OCI-LY3 (cell line): ENCODE results near the gene TIPIN.
"Not testable (repeated sequence)": the region's sequence is repeated elsewhere in the genome, so short reads cannot be mapped to it uniquely, and the experiment has no call there.

Experiments
- H2AFZ ChIP-seq: fragments of 200-600, 300-600 bp; shearing (Covaris generic); 2 replicates; pipeline ENCODE4 v1.6.0; 2014; ENCODE audit warnings: antibody characterized with exemption, low read depth, low read length
- H3K27ac ChIP-seq: fragments of 200-600, 300-600 bp; sonication (generic); 2 replicates; pipeline ENCODE4 v1.5.1; 2014; ENCODE audit warnings: mild to moderate bottlenecking, low read length, moderate library complexity, mixed read lengths
- H3K27me3 ChIP-seq: fragments of 200-600, 300-600 bp; sonication (generic); 2 replicates; pipeline ENCODE4 v1.6.1; 2014; ENCODE audit warnings: low read depth, low read length, mixed read lengths
- H3K36me3 ChIP-seq: fragments of 200-600, 300-600 bp; sonication (generic); replicated peaks from 2 replicates; pipeline ENCODE3; 2014; ENCODE audit warnings: low read depth, low read length, mixed read lengths
- H3K4me1 ChIP-seq: fragments of 300-600, 200-600 bp; sonication (generic); 2 replicates; pipeline ENCODE4 v1.6.1; 2014; ENCODE audit warnings: low read length, mixed read lengths
- H3K4me2 ChIP-seq: fragments of 200-600, 300-600 bp; sonication (generic); 2 replicates; pipeline ENCODE4 v1.6.1; 2014; ENCODE audit warnings: low read length, mixed read lengths
- H3K4me3 ChIP-seq: fragments of 300-600, 200-600 bp; sonication (generic); 2 replicates; pipeline ENCODE4 v1.5.1; 2014; ENCODE audit warnings: antibody characterized with exemption, mild to moderate bottlenecking, low read length, moderate library complexity
- H3K79me2 ChIP-seq: fragments of 300-600, 200-600 bp; shearing (Covaris generic); 2 replicates; pipeline ENCODE4 v1.6.1; 2014; ENCODE audit warnings: mild to moderate bottlenecking, low read length, mixed read lengths
- H3K9ac ChIP-seq: fragments of 300-600, 200-600 bp; shearing (Covaris generic); 2 replicates; pipeline ENCODE4 v1.6.0; 2014; ENCODE audit warnings: mild to moderate bottlenecking, low read length, moderate library complexity
- H3K9me3 ChIP-seq: fragments of 200-600, 300-600 bp; shearing (Covaris generic); 2 replicates; pipeline ENCODE4 v1.6.1; 2014; ENCODE audit warnings: low read length, mixed read lengths; ENCODE audit not compliant: insufficient read depth
- H4K20me1 ChIP-seq: fragments of 200-600, 300-600 bp; sonication (generic); 2 replicates; pipeline ENCODE4 v1.6.1; 2016; ENCODE audit warnings: low read length, mixed read lengths; ENCODE audit not compliant: insufficient read depth
- EZH2phosphoT487 ChIP-seq: fragments of 200-600 bp; shearing (Covaris generic); IDR thresholded peaks from 2 replicates; pipeline ENCODE4 v1.6.1; 2018; ENCODE audit warnings: antibody characterized with exemption, mixed run types, low read depth
- TF ChIP-seq, protein P1 (sequence below): fragments of 200-600, 300-600 bp; sonication (generic); IDR thresholded peaks from 2 replicates; pipeline ENCODE4 v1.5.1; 2014; ENCODE audit warnings: antibody characterized with exemption, low read length, low read depth

The TIPIN gene

DNA sequence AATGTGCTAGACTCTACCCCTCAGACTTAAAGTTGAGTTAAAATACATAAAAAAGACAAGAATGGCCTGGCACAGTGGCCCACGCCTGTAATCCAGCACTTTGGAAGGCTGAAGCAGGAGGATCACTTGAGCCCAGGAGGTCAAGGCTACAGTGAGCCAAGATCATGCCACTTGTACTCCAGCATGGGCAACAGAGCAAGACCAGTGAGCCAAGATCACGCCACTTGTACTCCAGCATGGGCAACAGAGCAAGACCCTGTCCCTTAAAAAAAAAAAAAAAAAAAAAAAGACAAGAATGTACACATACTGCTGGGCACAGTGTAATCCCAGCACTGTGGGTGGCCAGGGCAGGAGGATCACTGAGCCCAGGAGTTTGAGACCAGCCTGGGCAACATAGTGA, 45.7 kb downstream of the TIPIN start:
- Histone ChIP-seq H3K27me3 (no peaks in the 10 kb centered on the region), H3K79me2 (no peaks in the 10 kb centered on the region), H2AFZ (no peak overlapping the region), H3K4me1 (no peaks in the 10 kb centered on the region), H4K20me1 (no peaks in the 10 kb centered on the region), H3K4me3 (no peak overlapping the region), H3K9ac (no peak overlapping the region), H3K4me2 (no peak overlapping the region), H3K9me3 (no peaks in the 10 kb centered on the region), H3K27ac (no peak overlapping the region), H3K36me3 (peaks cover 25% of the 10 kb centered on the region)
- TF ChIP-seq, protein P1, sequence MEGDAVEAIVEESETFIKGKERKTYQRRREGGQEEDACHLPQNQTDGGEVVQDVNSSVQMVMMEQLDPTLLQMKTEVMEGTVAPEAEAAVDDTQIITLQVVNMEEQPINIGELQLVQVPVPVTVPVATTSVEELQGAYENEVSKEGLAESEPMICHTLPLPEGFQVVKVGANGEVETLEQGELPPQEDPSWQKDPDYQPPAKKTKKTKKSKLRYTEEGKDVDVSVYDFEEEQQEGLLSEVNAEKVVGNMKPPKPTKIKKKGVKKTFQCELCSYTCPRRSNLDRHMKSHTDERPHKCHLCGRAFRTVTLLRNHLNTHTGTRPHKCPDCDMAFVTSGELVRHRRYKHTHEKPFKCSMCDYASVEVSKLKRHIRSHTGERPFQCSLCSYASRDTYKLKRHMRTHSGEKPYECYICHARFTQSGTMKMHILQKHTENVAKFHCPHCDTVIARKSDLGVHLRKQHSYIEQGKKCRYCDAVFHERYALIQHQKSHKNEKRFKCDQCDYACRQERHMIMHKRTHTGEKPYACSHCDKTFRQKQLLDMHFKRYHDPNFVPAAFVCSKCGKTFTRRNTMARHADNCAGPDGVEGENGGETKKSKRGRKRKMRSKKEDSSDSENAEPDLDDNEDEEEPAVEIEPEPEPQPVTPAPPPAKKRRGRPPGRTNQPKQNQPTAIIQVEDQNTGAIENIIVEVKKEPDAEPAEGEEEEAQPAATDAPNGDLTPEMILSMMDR = no peak
- TF ChIP-seq EZH2phosphoT487 = no peak

DNA sequence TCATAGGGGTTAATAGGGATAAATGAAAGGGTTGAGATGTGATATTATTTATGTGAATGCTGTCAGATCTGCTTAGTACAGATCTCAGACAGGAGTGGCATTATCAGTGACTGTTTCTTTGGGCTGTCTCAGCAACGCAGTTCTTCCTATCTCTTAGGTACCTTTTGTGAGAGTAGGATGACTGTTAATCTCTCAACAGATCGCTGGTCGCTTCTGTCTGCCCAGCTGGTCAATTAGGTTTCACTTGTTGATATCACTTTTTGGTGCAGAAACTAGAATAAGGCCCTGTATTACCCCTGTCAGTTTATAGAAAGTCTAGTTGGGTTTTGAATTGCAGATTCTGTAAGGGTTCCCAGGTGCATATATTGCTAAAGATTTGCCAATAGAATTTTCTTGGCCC, 46.7 kb downstream of the TIPIN start:
- Histone ChIP-seq H3K27me3 (no peaks in the 10 kb centered on the region), H2AFZ (no peak overlapping the region), H3K27ac (no peak overlapping the region), H3K4me2 (no peak overlapping the region), H3K79me2 (no peaks in the 10 kb centered on the region), H3K4me3 (no peak overlapping the region), H3K4me1 (no peaks in the 10 kb centered on the region), H3K36me3 (peaks cover 25% of the 10 kb centered on the region), H3K9ac (no peak overlapping the region), H3K9me3 (no peaks in the 10 kb centered on the region), H4K20me1 (no peaks in the 10 kb centered on the region)
- TF ChIP-seq, protein P1 = no peak
- TF ChIP-seq EZH2phosphoT487 = no peak

DNA sequence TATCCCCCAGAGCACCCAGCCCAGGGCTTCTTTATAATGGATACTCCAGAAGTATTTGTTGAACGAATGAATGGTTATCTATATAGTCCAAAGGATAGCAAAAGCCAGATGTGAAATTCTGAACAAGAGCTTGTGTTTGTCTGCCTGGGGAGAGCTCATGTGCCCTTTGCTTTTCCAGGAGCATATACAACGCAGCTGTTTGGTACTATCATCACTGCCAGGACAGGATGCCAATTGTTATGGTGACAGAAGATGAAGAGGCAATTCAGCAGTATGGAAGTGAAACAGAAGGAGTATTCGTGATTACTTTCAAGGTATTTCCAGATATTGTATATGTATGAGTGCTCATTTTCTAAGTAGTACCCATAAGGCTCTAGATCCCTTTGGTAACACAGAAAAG, 48.0 kb downstream of the TIPIN start:
- Histone ChIP-seq H3K4me3 (no peak overlapping the region), H3K27ac (no peak overlapping the region), H2AFZ (no peak overlapping the region), H4K20me1 (no peaks in the 10 kb centered on the region), H3K9ac (no peak overlapping the region), H3K27me3 (no peaks in the 10 kb centered on the region), H3K4me1 (no peaks in the 10 kb centered on the region), H3K9me3 (no peaks in the 10 kb centered on the region), H3K79me2 (no peaks in the 10 kb centered on the region), H3K36me3 (peaks cover 24% of the 10 kb centered on the region), H3K4me2 (no peak overlapping the region)
- TF ChIP-seq, protein P1 = no peak
- TF ChIP-seq EZH2phosphoT487 = no peak

DNA sequence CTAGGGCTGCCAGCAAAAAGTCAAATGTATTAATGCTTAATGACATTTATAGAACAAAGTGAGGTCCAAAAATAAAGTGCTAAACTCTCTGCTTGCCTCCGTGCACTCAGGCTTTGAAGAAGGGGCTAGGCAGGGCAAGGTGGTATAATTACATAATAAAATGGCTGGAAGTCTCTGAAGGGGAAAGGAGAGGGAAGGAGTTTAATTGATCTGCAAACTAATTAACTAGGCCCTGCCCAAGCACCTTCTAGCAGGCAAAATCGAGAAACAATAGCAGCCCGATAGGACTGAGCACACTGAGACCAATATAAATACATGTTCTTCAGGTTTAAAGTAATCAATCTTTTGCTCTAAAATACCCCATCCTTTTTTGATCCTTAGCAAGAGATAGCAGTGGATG, 50.1 kb downstream of the TIPIN start:
- no peaks in the 10 kb centered on the region for H3K27me3 ChIP-seq

DNA sequence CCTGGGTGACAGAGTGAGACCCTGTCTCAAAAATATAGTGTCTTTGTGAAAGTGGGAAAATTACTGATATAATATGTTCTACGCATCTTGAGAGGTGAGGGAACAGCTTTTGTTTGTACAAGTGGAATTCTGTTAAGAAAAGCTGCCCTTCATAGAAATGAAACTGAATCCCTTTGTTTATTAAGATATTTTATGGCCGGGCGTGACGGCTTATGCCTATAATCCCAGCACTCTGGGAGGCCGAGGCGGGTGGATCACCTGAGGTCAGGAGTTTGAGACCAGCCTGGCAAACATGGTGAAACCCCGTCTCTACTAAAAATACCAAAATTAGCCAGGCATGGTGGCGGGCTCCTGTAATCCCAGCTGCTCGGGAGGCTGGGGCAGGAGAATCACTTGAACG, 52.1 kb downstream of the TIPIN start:
- H3K27me3 ChIP-seq, H2AFZ ChIP-seq, H3K4me1 ChIP-seq, H3K9ac ChIP-seq, H3K27ac ChIP-seq, H4K20me1 ChIP-seq, H3K4me2 ChIP-seq, H3K79me2 ChIP-seq, H3K4me3 ChIP-seq, H3K9me3 ChIP-seq: not testable (repeated sequence)
- peaks cover 22% of the 10 kb centered on the region for H3K36me3 ChIP-seq

More for the DNA sequence above, 50.1 kb downstream of the TIPIN start:
- TF ChIP-seq, protein P1 = no peak
- no peak for TF ChIP-seq EZH2phosphoT487
- H3K9me3 ChIP-seq = no peaks in the 10 kb centered on the region
- no peak overlapping the region for H2AFZ ChIP-seq
- no peaks in the 10 kb centered on the region for H3K79me2 ChIP-seq
- H3K4me2 ChIP-seq = no peak overlapping the region
- peaks cover 23% of the 10 kb centered on the region for H3K36me3 ChIP-seq
- H3K27ac ChIP-seq = no peak overlapping the region
- H3K4me3 ChIP-seq = no peak overlapping the region
- no peaks in the 10 kb centered on the region for H3K4me1 ChIP-seq
- no peak overlapping the region for H3K9ac ChIP-seq
- H4K20me1 ChIP-seq = no peaks in the 10 kb centered on the region
